GM19324 (cell line): ENCODE results near the gene ENOX2.
"Not testable (repeated sequence)": the region's sequence is repeated elsewhere in the genome, so short reads cannot be mapped to it uniquely, and the experiment has no call there.

Experiments used
- ATAC-seq: cut with Tn5 transposase; IDR thresholded peaks from one replicate; pipeline ENCODE4 v1.9.1; 2021; ENCODE audit warnings: mild to moderate bottlenecking, moderate library complexity; ENCODE audit not compliant: unreplicated experiment, low FRiP score

The ENOX2 gene

DNA sequence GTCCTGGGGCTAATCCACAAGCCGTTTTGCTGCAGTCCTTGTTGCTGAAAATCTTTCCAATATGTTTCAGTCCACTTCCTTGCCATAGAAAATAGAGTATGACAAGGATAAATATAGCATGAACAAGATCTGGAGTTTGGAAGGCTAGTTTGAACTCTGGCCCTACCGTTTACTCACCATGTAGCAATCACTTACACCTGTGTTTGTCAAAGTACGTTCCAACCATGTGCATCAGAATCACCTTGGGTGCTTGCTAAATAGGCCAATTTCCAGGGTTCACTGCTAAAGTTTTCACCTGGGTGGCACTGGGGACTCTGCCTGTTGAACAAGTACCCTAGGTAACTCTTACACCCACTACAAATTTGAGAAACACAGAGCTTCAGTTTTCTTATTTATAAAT lies 188.9 kb downstream of the ENOX2 start:
- ATAC-seq, result no peak

DNA sequence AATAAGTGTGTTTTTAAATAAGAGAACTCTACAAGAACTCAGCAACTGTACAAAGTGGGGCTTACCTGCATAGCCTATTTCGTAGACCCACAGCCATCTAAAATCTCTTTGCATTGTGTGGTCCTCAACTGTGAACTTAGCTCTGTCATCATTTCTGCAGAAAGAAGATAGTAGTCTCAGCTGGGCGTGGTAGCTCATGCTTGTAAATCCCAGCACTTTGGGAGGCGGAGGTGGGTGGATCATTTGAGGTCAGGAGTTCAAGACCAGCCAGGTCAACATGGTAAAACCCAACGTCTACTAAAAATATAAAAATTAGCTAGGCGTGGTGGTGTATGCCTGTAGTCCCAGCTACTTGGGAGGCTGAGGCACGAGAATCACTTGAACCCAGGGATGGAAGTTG lies 193.8 kb downstream of the ENOX2 start:
- ATAC-seq, result not testable (repeated sequence)

DNA sequence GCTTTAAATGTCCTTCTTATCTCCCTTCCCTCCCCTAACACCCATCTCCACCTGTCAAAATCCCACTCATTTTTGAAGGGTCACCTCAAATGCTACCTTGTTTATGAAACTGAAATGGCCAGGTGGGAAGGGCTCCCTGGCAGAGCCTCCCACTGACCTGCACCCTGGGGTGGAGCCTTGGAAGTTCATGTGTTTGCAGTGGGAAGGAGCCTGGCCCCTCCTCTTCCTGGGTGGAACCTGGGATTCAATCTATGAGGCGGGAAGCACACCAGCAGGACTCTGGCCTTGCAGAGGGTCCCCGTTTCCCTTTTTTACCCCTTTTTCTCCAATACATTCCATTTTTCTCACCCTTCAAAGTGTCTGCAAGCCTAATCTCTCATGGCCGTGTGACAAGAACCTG lies 197.4 kb downstream of the ENOX2 start:
- no peak for ATAC-seq

DNA sequence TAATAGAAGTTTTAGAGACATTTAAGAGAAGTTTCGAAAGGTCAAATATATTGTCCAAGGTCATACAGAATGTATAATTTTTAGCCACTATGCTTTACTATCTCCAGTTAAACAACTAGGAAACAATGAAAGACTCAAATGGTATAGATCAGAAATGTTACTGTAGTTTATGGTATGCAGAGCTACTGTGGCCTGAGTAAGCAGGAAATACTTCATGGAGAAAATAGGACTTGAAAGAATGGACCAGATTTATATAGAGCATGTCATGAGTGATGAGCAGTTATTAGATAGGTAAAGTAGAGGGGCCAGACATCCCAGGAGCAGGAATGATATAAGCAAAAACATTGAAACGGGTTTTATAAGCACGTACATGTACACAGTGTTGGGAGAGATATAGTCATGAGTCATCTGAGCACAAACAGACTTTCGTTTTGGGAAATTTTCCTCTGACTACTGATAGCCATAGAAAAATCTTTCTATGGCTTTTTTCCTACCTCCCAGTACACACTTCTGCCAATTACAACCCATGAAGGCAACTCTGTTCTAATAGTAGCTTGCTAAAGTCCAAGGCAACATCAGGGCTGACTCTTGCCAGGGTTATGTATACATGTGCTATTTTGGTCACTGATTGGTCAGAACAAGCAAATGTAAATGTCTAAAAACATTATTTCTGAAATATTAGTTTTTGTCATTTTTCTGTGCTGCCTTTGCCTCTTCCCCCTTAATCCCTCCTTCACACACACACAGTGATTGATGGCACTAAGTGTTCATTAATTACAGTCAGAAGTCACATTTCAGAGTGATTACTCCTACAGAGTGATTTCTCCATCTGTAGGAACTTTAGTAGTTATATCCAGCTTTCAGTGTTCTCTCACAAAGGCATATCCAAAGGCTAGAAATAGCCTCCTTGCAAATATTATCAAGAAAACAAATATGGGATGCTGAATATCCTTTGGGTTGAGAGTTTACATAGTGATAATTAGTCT lies 198.7 kb downstream of the ENOX2 start:
- ATAC-seq, result no peak

DNA sequence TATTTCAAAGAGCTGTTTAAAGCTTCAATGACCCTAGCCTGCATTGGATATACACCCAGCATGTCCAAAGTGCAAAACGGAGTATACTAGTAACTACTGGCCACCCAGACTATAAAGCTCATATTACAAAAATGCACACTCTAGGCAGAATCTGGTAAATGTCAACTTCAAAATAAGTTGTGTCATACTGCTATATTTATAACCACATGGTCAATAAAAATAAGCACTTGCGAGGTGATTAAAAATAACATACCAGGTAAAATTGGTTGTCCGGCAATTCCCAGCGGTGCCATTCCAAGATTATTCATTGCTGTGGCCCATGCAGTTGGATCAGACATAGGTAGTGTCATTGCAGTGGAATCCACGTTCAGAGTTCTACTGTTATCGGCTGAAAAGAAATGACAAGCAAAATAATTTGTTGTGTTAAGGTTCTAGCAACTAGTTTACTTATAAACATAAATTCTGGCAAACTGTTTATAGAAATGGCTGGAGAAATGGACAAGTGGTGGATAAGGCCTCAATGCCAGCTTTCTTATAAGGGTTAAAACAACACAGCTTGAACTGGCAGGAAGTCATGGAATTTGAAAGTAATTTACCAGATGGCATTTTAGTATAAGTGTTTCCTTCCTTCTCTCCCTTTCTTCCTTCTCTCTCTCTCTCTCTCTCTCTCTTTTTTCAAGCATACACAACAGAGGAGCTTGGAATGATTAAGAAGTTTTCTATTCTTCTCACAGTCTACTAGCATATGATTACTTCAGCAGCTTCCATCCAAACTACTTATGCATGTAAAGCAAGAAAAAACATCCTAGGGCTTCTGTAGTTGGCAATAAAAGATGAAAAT lies 199.9 kb downstream of the ENOX2 start:
- ATAC-seq, result no peak

DNA sequence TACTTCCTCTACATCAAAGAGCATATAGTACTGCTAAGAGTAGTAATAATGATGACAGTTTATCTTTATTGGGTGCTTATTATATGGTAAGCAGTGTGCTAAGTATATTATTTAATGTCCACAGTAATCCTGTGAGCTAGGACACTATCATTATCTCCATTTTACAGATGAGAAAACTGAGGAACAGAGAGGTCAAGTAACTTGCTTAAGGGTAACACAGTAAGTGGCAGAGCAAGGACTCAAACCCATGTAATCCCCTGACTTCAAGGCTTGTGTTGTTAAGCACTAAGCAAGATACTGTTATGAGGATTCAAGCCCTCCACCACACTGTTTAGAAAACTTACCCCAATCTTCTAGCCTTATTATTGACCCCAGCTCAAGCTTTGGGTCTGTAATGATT lies 202.4 kb downstream of the ENOX2 start:
- no peak for ATAC-seq

DNA sequence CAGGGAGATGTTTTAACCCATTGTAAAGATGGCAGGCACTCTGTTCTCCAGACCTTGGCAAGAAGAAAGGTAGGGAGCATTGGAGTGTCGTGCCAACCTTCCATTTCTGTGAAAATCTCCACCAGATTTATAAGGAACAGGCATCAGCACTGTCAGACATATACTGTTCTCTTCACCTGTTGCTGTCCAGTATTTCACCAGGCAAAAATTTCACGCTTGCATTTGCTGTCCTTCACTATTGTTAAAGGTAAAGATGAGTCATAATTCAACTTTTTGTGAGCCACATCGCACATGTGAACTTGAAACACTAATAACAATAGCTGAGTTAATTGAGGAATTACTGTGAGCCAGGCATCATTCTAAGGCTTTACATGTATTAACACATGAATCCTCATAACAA lies 203.4 kb downstream of the ENOX2 start:
- no peak for ATAC-seq

DNA sequence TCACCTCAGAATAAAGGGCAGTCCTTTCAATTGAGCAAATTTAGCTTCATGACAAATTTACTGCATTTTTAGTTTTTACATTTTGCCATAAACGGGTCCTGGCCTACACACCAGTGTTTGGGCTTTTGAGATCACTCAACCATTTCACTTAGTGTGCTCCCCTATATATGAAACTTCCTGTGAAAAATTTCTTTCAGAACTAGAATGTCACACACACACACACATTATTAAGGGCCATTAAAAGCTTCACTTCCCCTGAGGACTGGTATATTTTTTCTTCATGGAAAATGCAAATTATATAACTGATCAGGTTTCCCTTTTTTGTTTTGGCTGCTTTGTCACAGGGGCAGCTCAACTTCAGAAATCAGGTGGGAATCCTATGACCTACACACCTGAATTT lies 206.5 kb downstream of the ENOX2 start:
- no peak for ATAC-seq

DNA sequence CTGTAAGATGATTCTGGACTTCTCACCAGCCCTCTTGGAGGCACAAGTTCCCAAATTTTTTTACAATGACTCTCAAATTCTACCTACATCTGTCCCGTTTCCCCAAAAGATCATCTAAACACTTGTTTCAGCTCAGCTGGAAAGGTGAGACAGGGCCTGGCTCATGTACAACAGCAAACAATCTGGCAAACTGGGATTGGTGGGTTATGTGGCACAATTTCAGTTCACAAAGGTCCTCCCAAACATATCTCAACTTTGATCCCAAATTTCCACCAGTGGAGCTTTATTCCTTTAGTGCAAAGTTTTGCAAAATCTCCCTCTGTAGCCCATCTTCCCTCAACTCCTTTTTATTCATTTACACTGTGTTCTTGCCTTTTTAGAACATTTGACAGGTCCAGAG lies 207.1 kb downstream of the ENOX2 start:
- ATAC-seq, result no peak

DNA sequence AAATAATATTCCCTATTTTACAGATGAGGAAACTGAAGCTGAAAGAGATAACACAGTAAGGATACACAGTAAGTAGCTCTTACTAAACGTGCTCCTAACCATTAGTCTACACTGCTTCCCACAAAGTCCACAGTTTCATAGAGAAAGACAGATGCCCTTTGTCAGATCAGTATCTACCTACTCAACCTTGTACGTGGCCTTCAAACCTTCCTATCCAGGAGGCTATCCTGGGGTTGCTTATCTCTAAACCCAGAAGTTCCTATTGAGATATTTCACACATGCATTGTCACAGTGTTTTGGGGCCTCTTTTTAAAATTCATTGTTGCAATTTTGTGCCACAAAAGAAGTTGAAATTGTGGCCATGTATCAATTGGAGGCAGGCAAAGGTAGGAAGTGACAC lies 208.0 kb downstream of the ENOX2 start:
- no peak for ATAC-seq

DNA sequence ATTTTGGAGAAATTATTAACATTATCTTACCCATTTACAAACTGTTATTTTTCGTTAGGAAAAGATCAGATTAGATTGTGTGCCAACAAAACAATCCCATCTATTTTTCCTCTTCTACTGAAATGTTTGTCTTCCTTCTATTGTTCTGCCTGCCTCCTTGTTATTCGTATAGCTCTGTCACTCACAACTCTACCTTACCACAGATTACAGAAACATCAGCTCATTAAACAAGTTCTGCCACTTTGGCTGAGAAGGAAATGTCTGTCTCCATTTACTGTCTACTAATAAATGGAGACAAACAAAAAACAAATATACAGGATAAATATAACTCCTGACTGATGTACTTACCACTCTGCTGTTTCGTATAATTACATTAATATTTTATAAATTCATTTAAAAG lies 211.4 kb downstream of the ENOX2 start:
- ATAC-seq, result no peak

DNA sequence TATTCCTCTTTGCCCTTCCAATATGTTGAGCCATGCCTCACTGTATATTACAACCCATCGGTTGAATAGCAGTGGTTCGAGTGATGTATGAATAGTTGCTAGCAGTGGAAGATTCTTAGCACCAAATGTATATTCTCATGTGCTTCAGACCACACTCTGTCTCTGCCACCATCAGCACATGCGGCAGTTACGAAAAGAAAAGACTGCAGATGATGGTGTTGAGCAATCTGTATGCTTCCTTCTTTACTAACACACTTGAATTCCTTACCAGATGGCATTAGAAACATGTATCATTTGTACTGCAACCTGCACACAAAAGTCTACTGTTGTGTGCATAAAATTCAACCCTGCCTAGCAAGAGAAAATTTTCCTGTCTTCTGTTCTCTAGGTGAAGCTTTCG lies 214.6 kb downstream of the ENOX2 start:
- ATAC-seq, result no peak

DNA sequence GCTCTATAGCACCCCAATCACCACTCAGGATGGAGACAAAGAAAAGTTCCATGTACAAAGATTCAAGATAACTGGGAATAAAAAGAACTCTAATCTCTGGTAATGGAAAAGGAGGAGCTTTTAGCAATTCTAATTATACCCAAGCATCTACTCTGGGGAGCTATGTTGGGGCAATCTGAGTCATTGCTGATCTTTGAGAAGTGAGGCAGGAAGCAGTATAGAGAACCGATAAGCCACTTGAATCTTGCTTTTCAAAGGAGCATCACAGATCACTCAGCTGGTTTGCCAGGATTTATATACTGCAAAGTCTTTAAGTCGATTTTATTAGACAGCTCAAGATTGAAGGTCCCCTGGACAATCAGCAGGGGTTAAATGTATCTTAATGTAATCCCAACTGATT lies 220.0 kb downstream of the ENOX2 start:
- no peak for ATAC-seq

DNA sequence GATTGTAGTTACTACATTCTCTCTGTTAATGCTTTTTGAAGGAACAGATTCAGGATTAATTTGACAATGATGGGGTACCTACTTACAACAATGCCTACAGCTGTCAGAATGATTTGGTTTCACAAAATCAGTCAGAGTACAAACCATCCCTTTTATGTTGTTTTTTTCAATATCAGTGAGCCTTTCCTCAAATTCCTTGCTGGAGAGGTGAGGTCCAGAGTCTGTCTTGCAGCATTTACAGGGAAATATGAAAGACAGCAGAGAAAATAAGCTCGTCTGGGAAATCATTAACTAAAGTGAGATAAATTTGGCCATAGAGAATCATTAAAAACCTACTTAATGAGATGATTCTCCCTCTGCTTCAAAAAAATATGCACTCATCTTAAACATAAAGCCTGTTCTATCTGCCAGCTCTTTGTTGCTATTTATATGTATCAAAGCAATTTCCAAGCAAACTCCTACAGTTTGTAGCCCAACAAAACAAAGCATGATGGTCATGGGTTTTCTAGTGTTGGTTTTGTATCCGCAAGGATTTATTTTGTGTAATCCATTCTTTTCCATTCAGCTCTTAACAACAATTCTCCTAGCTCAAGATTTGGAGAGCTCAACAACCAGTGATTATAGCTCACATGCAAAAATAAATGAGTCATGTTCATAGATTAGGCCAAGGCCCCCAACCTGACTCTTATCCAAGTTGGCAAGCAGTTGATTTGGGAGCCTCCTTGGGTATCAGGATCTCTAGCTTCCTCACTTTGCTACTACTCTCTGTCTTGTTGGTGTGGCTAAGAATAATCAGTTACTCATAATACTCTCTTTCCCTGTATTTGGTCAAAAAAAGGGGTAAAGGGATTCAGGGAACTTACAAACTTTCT lies 222.6 kb downstream of the ENOX2 start:
- no peak for ATAC-seq

DNA sequence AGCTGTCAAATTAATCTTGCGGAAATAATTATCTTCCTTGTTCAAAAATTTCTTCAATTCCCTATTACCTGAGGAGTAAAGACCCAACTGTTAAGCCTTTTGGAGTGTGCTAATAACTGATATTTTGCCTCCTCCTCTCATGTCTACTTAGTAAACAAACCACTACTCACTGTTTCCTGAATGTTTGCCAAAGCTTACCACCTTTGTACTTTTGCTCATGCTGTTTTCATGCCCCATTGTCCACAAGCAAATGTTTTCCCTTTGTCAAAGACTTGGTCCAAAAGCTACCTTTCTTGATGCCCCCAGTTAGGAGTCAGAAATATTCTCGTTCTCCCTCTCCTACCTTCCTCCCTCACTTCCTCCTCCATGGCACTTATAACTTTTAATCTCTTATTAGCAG lies 226.1 kb downstream of the ENOX2 start:
- ATAC-seq, result no peak

DNA sequence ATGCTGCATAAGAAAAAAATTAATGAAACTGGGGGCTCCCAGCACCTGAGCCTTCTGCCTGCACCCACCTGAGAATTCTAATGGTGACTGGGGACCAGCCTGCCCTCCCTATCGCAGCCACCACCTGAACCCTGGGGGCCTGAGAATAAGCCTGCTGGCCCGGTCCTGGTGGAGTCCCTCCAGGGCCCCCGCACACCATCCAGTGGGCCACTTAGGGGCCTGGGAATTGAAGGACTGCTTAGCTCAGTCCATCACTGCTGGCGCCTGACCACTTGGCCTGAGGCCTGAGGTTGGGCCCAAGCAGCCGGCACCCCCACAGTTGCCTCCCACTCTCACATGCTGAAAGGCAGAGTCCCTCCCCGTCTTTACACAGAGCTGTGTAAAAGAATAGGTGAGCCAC lies 230.8 kb downstream of the ENOX2 start:
- no peak for ATAC-seq

DNA sequence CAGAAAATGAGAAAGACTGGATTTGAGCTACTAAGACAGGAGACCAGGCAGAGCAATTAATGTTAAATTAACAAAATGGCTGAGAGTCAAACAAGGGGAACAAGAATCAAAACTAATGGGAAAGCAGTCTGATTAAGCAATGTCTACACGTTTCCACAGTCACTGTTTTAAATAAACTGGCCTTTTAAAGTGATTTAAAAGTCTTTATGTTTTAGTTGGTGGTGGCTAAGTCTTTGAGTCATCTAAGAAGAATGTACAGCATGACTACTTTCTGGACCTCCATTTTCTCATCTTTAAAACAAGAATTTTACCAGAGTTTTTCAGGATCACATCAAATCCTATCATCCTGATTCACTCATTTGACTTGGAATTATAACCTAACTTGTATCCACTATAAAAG lies 233.8 kb downstream of the ENOX2 start:
- no peak for ATAC-seq

DNA sequence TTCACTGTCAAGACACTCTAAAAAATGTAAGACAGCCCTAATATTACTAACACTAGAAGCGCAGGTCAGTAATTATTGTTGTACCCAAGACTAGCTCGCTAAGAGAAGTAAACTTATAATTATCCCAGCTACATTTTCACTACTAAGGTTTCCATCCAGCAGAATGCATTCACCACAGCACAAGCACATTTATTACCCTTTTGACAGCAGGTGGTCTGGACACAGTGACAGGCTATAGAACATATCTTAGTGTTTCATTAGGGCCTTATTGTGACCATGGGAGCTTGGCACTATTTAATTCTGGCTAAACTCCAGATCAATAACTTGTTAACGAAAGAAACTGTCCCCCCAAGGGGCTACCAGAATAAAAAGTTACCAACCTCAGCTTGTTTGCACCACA lies 237.7 kb downstream of the ENOX2 start:
- no peak for ATAC-seq

DNA sequence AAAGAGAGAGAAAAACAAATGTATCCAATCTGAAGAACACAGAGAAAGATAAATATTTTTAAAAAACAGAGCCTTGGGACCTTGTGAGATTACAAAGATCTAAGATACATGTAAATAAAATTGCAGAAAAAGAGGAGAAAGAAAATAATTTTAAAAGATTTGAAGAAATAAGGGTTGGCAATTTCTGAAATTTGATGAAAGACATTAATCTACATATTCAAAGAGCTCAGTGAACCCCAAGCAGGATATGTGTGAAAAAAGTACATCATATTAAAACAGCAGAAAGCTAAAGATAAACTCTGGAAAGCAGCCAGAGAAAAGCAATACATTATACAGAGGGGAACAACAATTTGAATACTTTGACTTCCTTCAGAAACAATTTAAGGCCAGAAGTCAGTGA lies 244.7 kb downstream of the ENOX2 start:
- no peak for ATAC-seq

DNA sequence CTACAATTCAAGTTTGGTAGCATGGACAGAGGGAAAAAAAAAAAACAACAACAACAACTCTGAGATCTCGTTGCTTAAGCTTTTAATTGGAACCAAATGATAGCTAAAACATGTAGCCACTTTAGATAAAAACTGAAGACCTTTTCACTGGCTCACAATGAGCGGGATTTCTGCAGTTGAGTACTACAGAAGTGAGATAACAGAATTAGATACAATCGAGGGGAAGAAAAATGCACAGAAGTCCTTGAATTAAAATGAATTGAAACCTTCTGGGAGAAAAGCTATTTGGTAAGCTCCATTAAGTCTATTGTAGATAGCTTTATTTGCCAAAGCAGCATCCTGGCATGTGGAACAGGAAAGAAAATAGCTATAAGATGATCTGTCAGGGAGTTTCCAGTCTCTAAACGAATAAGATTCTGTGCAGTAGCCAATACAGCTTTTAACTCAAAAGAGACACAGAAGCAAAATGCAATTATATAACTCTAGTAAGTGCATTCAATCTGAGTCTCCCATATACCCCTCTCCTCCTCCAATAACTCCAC lies 248.5 kb downstream of the ENOX2 start:
- ATAC-seq, result no peak
